ENCODE measurements around the gene ARHGEF10L. TPM values are rescaled to one million over a fixed set of nuclear protein-coding genes. Genes with fewer than 3 reads are reported as not detected.

Gene ARHGEF10L
- total RNA-seq, 1 donor from 2014 or later: 33.1 TPM

DNA sequence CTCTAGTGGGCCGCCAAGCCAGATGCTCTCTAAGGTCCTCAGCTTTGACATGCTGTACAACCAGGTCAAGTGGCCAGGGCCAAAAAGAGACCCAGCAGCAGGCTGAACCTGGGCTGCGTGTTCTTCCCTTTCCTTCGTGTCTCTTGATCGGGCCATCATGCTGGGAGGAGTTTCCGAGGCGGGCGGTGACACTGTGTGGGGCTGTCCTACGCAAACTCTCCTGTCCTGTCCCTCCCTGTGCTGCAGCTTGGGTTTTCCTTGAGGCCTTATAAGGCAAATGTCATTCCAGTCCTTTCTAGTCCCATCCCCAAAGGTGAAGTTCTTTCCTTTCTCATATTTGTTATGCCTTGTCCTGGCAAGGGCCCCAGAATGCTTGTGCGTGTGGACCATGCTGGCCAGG lies 56.7 kb downstream of the ARHGEF10L start:
- TF ChIP-seq CTCF (IDR thresholded peaks at IDR 0.05; ENCODE audit: unreplicated experiment): no peak
- no peak overlapping the region for H3K27ac Mint-ChIP-seq
- H3K9me3 Mint-ChIP-seq: no peaks in the 10 kb centered on the region
- H3K4me1 Mint-ChIP-seq: peaks cover 18% of the 10 kb centered on the region
- H3K4me3 Mint-ChIP-seq: no peak overlapping the region
- no peak for DNase-seq (ENCODE audit: low spot score in 2 of 2, unreplicated experiment in 2 of 2)
- H3K27me3 Mint-ChIP-seq (ENCODE audit: low read depth): no peaks in the 10 kb centered on the region
- H3K36me3 Mint-ChIP-seq: peaks cover 3% of the 10 kb centered on the region

DNA sequence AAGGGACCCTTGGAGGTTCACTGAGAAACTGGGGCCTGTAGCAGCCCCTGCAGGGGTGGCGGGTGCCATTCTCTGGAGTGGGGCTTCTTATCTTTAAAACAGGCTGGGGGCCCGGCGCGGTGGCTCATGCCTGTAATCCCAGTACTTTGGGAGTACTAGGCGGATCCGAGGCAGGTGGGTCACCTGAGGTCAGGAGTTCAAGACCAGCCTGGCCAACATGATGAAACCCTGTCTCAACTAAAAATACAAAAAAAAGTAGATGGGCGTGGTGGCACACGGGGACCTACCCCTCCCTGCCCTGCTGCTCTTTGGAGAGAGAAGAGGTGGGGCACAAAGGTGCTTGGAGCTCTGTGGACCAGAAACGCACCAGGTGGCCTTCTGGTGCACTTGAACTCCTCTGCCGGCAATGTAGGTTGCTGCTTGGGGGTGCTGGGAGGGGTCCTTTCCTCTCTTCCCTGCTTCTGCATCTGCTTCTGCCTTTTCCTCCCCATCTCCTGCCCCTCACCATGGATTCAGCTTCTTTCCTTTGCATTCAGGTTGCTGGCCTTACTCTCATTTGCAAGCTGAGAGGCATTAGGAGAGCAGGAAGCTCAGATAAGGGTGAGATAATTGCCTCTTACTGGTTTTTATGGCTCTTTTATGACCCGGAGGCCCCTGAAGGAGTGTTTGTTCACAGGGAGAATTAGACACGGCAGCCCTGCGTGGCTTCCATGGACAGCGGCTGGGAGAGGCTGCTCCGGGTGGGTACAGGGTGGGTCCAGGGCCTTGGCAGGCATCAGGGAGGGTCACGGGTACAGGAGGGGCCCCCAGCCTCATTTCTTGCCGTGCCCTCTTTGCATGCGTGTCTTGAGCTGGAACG lies 57.4 kb downstream of the ARHGEF10L start:
- Mint-ChIP-seq H3K27me3 (ENCODE audit: low read depth) (no peaks in the 10 kb centered on the region), H3K27ac (no peak overlapping the region), H3K4me3 (no peak overlapping the region), H3K9me3 (no peaks in the 10 kb centered on the region), H3K36me3 (peaks cover 3% of the 10 kb centered on the region), H3K4me1 (peaks cover 18% of the 10 kb centered on the region)
- no peak for TF ChIP-seq CTCF (IDR thresholded peaks at IDR 0.05; ENCODE audit: unreplicated experiment)
- no peak for DNase-seq (ENCODE audit: low spot score in 2 of 2, unreplicated experiment in 2 of 2)

- no peak overlapping the region for H3K27ac Mint-ChIP-seq
- peaks cover 18% of the 10 kb centered on the region for H3K4me1 Mint-ChIP-seq
- H3K9me3 Mint-ChIP-seq: no peaks in the 10 kb centered on the region
- TF ChIP-seq CTCF (IDR thresholded peaks at IDR 0.05; ENCODE audit: unreplicated experiment): no peak
- H3K4me3 Mint-ChIP-seq: no peak overlapping the region
- no peaks in the 10 kb centered on the region for H3K27me3 Mint-ChIP-seq (ENCODE audit: low read depth)
- H3K36me3 Mint-ChIP-seq: peaks cover 3% of the 10 kb centered on the region
- no peak for DNase-seq (ENCODE audit: low spot score in 2 of 2, unreplicated experiment in 2 of 2)
Measured at GRCh38 chr1:17597651-17598050, 58.2 kb downstream of the ARHGEF10L start.

GRCh38 chr1:17598251-17598650 lies 58.8 kb downstream of the ARHGEF10L start:
- H3K4me3 Mint-ChIP-seq: no peak overlapping the region
- no peaks in the 10 kb centered on the region for H3K9me3 Mint-ChIP-seq
- DNase-seq (ENCODE audit: low spot score in 2 of 2, unreplicated experiment in 2 of 2): no peak
- no peaks in the 10 kb centered on the region for H3K27me3 Mint-ChIP-seq (ENCODE audit: low read depth)
- no peak overlapping the region for H3K27ac Mint-ChIP-seq
- TF ChIP-seq CTCF (IDR thresholded peaks at IDR 0.05; ENCODE audit: unreplicated experiment): no peak
- H3K4me1 Mint-ChIP-seq: peaks cover 18% of the 10 kb centered on the region
- H3K36me3 Mint-ChIP-seq: peaks cover 3% of the 10 kb centered on the region

DNA sequence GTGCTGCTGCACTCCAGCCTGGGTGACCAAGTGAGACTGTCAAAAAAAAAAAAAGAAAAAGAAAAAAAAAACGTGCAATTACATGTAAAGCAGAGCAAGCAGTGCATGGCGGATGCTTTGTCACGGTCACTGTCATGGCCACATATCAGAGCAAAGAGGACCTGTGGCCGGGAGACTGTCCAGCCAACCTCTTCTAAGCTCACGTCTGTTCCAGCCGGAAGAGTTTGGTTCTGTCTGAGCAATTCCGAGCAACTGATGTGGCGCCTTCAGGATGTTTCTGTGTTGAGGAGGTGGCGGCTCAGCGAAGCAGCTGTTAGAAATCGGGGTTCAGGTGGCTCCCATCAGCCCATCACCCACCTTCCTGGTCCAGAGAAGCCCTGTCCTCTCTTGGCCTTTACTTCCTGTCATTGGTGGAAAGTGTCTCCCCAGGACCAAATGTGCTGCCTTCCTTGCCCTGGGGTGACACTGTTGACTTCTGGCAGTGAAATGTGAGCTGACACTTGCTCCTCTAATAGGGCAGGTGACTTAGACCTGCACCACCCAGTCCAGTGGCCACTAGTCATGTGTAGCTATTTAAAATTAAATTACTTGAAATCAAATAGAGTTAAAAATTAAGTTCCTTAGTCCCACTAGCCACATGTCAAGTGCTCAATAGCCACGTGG lies 59.9 kb downstream of the ARHGEF10L start:
- Mint-ChIP-seq H3K36me3 (no peaks in the 10 kb centered on the region), H3K9me3 (no peaks in the 10 kb centered on the region), H3K4me1 (peaks cover 16% of the 10 kb centered on the region), H3K27ac (no peak overlapping the region), H3K4me3 (no peak overlapping the region), H3K27me3 (ENCODE audit: low read depth) (no peaks in the 10 kb centered on the region)
- no peak for TF ChIP-seq CTCF (IDR thresholded peaks at IDR 0.05; ENCODE audit: unreplicated experiment)
- no peak for DNase-seq (ENCODE audit: low spot score in 2 of 2, unreplicated experiment in 2 of 2)
